ENCODE results near the gene UROC1.

The UROC1 gene

GRCh38 chr3:126517291-126517951, at the start of gene UROC1:
Gene UROC1 (minus strand): TSS chr3:126517773. CDS start chr3:126517719, 54 bp downstream.
- DNase-seq (ENCODE audit: low spot score) = no peak

GRCh38 chr3:126562737-126563276, 45.2 kb upstream of the UROC1 start:
- DNase-seq (ENCODE audit: low spot score) = no peak

GRCh38 chr3:126558336-126559071, 40.9 kb upstream of the UROC1 start, which contains the start of gene C3orf22:
Gene C3orf22 (minus strand): TSS chr3:126558932. CDS start chr3:126553390, 5,542 bp downstream.
- DNase-seq (ENCODE audit: low spot score) = no peak

GRCh38 chr3:126557761-126558160, 40.2 kb upstream of the UROC1 start:
- no peak for DNase-seq (ENCODE audit: low spot score)

GRCh38 chr3:126557415-126557745, 39.8 kb upstream of the UROC1 start:
- no peak for DNase-seq (ENCODE audit: low spot score)

- DNase-seq (ENCODE audit: low spot score) = no peak
These were observed 39.3 kb upstream of the UROC1 start for GRCh38 chr3:126556637-126557414.

GRCh38 chr3:126555795-126556636, 38.4 kb upstream of the UROC1 start:
- no peak for DNase-seq (ENCODE audit: low spot score)

GRCh38 chr3:126554560-126555525, 37.3 kb upstream of the UROC1 start:
- DNase-seq (ENCODE audit: low spot score) = no peak

GRCh38 chr3:126553284-126554084, 35.9 kb upstream of the UROC1 start:
- no peak for DNase-seq (ENCODE audit: low spot score)

GRCh38 chr3:126552688-126553283, 35.2 kb upstream of the UROC1 start:
- no peak for DNase-seq (ENCODE audit: low spot score)

- DNase-seq (ENCODE audit: low spot score) = no peak
These were observed 34.5 kb upstream of the UROC1 start for GRCh38 chr3:126551839-126552687.

GRCh38 chr3:126551121-126551838, 33.7 kb upstream of the UROC1 start:
- DNase-seq (ENCODE audit: low spot score) = no peak

GRCh38 chr3:126550488-126551051, 33.0 kb upstream of the UROC1 start:
- no peak for DNase-seq (ENCODE audit: low spot score)

GRCh38 chr3:126549861-126550487, 32.4 kb upstream of the UROC1 start:
- no peak for DNase-seq (ENCODE audit: low spot score)

GRCh38 chr3:126548556-126549466, 31.2 kb upstream of the UROC1 start:
- no peak for DNase-seq (ENCODE audit: low spot score)

- no peak for DNase-seq (ENCODE audit: low spot score)
These were observed 30.1 kb upstream of the UROC1 start for GRCh38 chr3:126547721-126548120.
